CD14-positive monocyte (primary cell): ENCODE results near the gene ATP2C2. TPM values are rescaled to one million over a fixed set of nuclear protein-coding genes. Genes with fewer than 3 reads are reported as not detected.

Source experiments
- DNase-seq, 3 donors: peaks; one replicate each; pipeline ENCODE4 v3.0.0-alpha.2; 2011 to 2022
- H2AFZ ChIP-seq: 2 replicates; pipeline ENCODE4 v1.6.0; 2012; ENCODE audit warnings: mild to moderate bottlenecking, low read depth, low read length, inconsistent platforms; ENCODE audit not compliant: insufficient read depth, poor library complexity, severe bottlenecking
- H3K27ac ChIP-seq, 2 donors: 1 replicate in 1 of 2; 2 replicates in 1 of 2; pipeline ENCODE4 v1.5.1; 2012 to 2013; ENCODE audit warnings: low read length in 2 of 2, control low read depth in 1 of 2, inconsistent platforms in 1 of 2, low read depth in 1 of 2, mild to moderate bottlenecking in 1 of 2
- H3K27me3 ChIP-seq, 2 donors: one replicate each; pipeline versions ENCODE4 v1.6.0 to v1.6.1; 2011 to 2013; ENCODE audit warnings: low read length in 2 of 2; ENCODE audit not compliant: control insufficient read depth in 2 of 2, insufficient read depth in 2 of 2
- H3K36me3 ChIP-seq, 2 donors: replicated peaks in 1 of 2; 1 replicate in 1 of 2; 2 replicates in 1 of 2; pipeline versions ENCODE4 v1.5.1 to v1.6.1; 2012 to 2013; ENCODE audit warnings: low read length in 2 of 2, control low read depth in 1 of 2, inconsistent platforms in 1 of 2, mild to moderate bottlenecking in 1 of 2; ENCODE audit not compliant: insufficient read depth in 2 of 2, control insufficient read depth in 1 of 2
- H3K4me1 ChIP-seq, 2 donors: 1 replicate in 1 of 2; 2 replicates in 1 of 2; pipeline versions ENCODE4 v1.5.1 to v1.6.1; 2012 to 2013; ENCODE audit warnings: low read length in 2 of 2, control low read depth in 1 of 2, inconsistent platforms in 1 of 2, mild to moderate bottlenecking in 1 of 2, moderate library complexity in 1 of 2; ENCODE audit not compliant: insufficient read depth in 2 of 2, control insufficient read depth in 1 of 2
- H3K4me2 ChIP-seq: replicated peaks from 2 replicates; pipeline ENCODE3; 2012; ENCODE audit warnings: low read length, moderate library complexity, mild to moderate bottlenecking; ENCODE audit not compliant: poor library complexity, severe bottlenecking; ENCODE audit errors: extremely low read depth
- H3K4me3 ChIP-seq, 3 experiments: fragments of 200-600 bp in 1 of 3; sonication (generic) in 1 of 3; replicated peaks in 1 of 3; 1 replicate in 2 of 3; 2 replicates in 1 of 3; pipeline ENCODE4 v1.5.1; 2011 to 2013; ENCODE audit warnings: low read length in 3 of 3, mild to moderate bottlenecking in 3 of 3, control low read depth in 2 of 3, low read depth in 2 of 3, inconsistent platforms in 1 of 3, moderate library complexity in 1 of 3
- H3K79me2 ChIP-seq: 2 replicates; pipeline ENCODE4 v1.6.0; 2012; ENCODE audit warnings: mild to moderate bottlenecking, control low read depth, inconsistent platforms, low read length, moderate library complexity; ENCODE audit not compliant: insufficient read depth
- H3K9ac ChIP-seq: 2 replicates; pipeline ENCODE4 v1.6.0; 2017; ENCODE audit warnings: low read length, mild to moderate bottlenecking; ENCODE audit not compliant: insufficient read depth, poor library complexity, severe bottlenecking
- H3K9me3 ChIP-seq, 2 donors: replicated peaks in 1 of 2; 1 replicate in 1 of 2; 2 replicates in 1 of 2; pipeline versions ENCODE4 v1.5.1 to v1.6.1; 2012 to 2013; ENCODE audit warnings: low read length in 2 of 2, control low read depth in 1 of 2; ENCODE audit not compliant: control insufficient read depth in 1 of 2, insufficient read depth in 1 of 2
- H4K20me1 ChIP-seq: 2 replicates; pipeline ENCODE4 v1.6.0; 2012; ENCODE audit warnings: mild to moderate bottlenecking, low read length, control low read depth, moderate library complexity; ENCODE audit not compliant: insufficient read depth
- H3K27ac Mint-ChIP-seq, 7 donors: one replicate each; pipeline ENCODE4 v1.8.0; 2020; ENCODE audit warnings: mild to moderate bottlenecking in 7 of 7, mixed read lengths in 7 of 7, moderate library complexity in 6 of 7, inconsistent platforms in 2 of 7
- H3K27me3 Mint-ChIP-seq, 3 donors: one replicate each; pipeline ENCODE4 v1.8.0; 2021 to 2022; ENCODE audit warnings: low read depth in 3 of 3, mild to moderate bottlenecking in 3 of 3, mixed read lengths in 3 of 3, moderate library complexity in 3 of 3, inconsistent platforms in 1 of 3
- H3K36me3 Mint-ChIP-seq, 2 donors: one replicate each; pipeline ENCODE4 v1.8.0; 2020; ENCODE audit warnings: mixed read lengths in 2 of 2, inconsistent platforms in 1 of 2, mild to moderate bottlenecking in 1 of 2
- H3K4me1 Mint-ChIP-seq: one replicate; pipeline ENCODE4 v1.8.0; 2020; ENCODE audit warnings: mild to moderate bottlenecking, mixed read lengths
- H3K4me3 Mint-ChIP-seq, 2 donors: one replicate each; pipeline ENCODE4 v1.8.0; 2020; ENCODE audit warnings: mild to moderate bottlenecking in 2 of 2, mixed read lengths in 2 of 2, moderate library complexity in 1 of 2
- H3K9me3 Mint-ChIP-seq, 7 donors: one replicate each; pipeline ENCODE4 v1.8.0; 2020 to 2022; ENCODE audit warnings: mixed read lengths in 7 of 7, mild to moderate bottlenecking in 6 of 7, moderate library complexity in 6 of 7, inconsistent platforms in 2 of 7
- WGBS: methylation state at CpG from one replicate; pipeline ENCODE4 v1.1.5; 2013; ENCODE audit warnings: missing lambda C conversion rate; ENCODE audit not compliant: insufficient coverage; 5-methylcytosine and 5-hydroxymethylcytosine counted together
- intact Hi-C, 2 donors: fragments of 100-400 bp; cut with micrococcal nuclease; formaldehyde crosslinking; loops; one replicate each; pipeline versions ENCODE4 v1.15.0 to v1.15.1; 2023
- polyA plus RNA-seq, 3 donors: library from polyadenylated mRNA; depleted of rRNA in 1 of 3; unstranded in 2 of 3; stranded (reverse) in 1 of 3; fragments of 300-500 nt in 2 of 3; fragments of >200 nt in 1 of 3; fragmentation: Illumina TruSeq in 2 of 3; gene quantifications; 1 replicate in 2 of 3; 2 replicates in 1 of 3; pipeline ENCODE4 v1.2.3, GENCODE V29; 2012 to 2021
- TF ChIP-seq, protein P1 (sequence below): fragments of 200-600 bp; IDR thresholded peaks from one replicate; pipeline ENCODE4 v1.8.0; 2022; ENCODE audit warnings: antibody characterized with exemption, mild to moderate bottlenecking

ATP2C2 gene
- polyA plus RNA-seq, 3 donors = 0.05 TPM; not detected in 2

- no peak overlapping the region for H3K4me2 ChIP-seq
- H3K36me3 ChIP-seq = no peaks in the 10 kb centered on the region
- no peak overlapping the region for H3K27ac Mint-ChIP-seq
- no peak overlapping the region for H3K9ac ChIP-seq
- H3K4me3 ChIP-seq = no peak overlapping the region
- H3K9me3 ChIP-seq = no peaks in the 10 kb centered on the region
- H3K36me3 Mint-ChIP-seq = no peaks in the 10 kb centered on the region
- no peaks in the 10 kb centered on the region for H3K79me2 ChIP-seq
- H3K4me1 Mint-ChIP-seq = no peaks in the 10 kb centered on the region
- peaks cover 0 to 5% (median 0%) of the 10 kb centered on the region in 7 donors for H3K9me3 Mint-ChIP-seq
- no peak overlapping the region for H3K27ac ChIP-seq
- intact Hi-C loops = no loop called here
- no peaks in the 10 kb centered on the region for H4K20me1 ChIP-seq
- peaks cover 0 to 6% (median 2%) of the 10 kb centered on the region in 3 donors for H3K27me3 Mint-ChIP-seq
- no peak overlapping the region for H3K4me3 Mint-ChIP-seq
- WGBS = 99% methylated on average over 28 of the region's 38 CpGs
- H3K27me3 ChIP-seq = no peaks in the 10 kb centered on the region
- no peaks in the 10 kb centered on the region for H3K4me1 ChIP-seq
- no peak for DNase-seq
- H2AFZ ChIP-seq = no peak overlapping the region
- TF ChIP-seq, protein P1, sequence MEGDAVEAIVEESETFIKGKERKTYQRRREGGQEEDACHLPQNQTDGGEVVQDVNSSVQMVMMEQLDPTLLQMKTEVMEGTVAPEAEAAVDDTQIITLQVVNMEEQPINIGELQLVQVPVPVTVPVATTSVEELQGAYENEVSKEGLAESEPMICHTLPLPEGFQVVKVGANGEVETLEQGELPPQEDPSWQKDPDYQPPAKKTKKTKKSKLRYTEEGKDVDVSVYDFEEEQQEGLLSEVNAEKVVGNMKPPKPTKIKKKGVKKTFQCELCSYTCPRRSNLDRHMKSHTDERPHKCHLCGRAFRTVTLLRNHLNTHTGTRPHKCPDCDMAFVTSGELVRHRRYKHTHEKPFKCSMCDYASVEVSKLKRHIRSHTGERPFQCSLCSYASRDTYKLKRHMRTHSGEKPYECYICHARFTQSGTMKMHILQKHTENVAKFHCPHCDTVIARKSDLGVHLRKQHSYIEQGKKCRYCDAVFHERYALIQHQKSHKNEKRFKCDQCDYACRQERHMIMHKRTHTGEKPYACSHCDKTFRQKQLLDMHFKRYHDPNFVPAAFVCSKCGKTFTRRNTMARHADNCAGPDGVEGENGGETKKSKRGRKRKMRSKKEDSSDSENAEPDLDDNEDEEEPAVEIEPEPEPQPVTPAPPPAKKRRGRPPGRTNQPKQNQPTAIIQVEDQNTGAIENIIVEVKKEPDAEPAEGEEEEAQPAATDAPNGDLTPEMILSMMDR = no peak
Measured at GRCh38 chr16:84458606-84459532, 90.5 kb downstream of the ATP2C2 start.

DNA sequence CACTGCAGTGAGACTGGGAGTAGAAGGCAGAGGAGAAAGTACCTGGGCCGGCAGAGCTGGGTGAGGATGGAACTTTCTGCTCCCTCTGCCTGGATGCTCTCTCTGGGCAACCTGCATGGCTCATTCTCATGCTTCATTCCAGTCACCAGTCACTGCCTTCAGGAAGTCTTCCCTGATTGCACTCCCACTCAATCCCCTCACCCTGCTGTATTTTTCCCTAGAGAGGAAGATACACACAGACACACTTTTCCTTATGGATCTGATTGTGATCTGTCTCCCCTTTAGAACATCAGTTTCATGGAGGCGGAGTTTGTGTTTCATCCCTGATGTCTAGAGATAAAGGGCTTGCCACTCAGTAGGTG lies 91.2 kb downstream of the ATP2C2 start:
- Mint-ChIP-seq H3K36me3 (no peaks in the 10 kb centered on the region), H3K27me3 (peaks cover 0 to 6% (median 2%) of the 10 kb centered on the region in 3 donors), H3K9me3 (peaks cover 0 to 5% (median 0%) of the 10 kb centered on the region in 7 donors), H3K4me1 (no peaks in the 10 kb centered on the region), H3K27ac (no peak overlapping the region), H3K4me3 (no peak overlapping the region)
- Histone ChIP-seq H3K9ac (no peak overlapping the region), H3K36me3 (no peaks in the 10 kb centered on the region), H3K79me2 (no peaks in the 10 kb centered on the region), H4K20me1 (no peaks in the 10 kb centered on the region), H3K4me2 (no peak overlapping the region), H3K4me3 (no peak overlapping the region), H3K27me3 (no peaks in the 10 kb centered on the region), H3K4me1 (no peaks in the 10 kb centered on the region), H3K9me3 (no peaks in the 10 kb centered on the region), H3K27ac (no peak overlapping the region), H2AFZ (no peak overlapping the region)
- TF ChIP-seq, protein P1 = no peak
- WGBS = no CpG with 5 or more reads among the region's 2 CpGs
- DNase-seq = no peak
- intact Hi-C loops = no loop called here
